ENCODE results near the gene GLRA3. TPM values are rescaled to one million over a fixed set of nuclear protein-coding genes. Genes with fewer than 3 reads are reported as not detected.

The GLRA3 gene
- total and polyA plus RNA-seq, 2 of the 8 experiments (the other 6 are each of a cell fraction or from before 2014, with no cell fraction given): 0.02 TPM; not detected in 1

GRCh38 chr4:174864031-174864430 is 35.0 kb upstream of the GLRA3 start:
- no peaks in the 10 kb centered on the region for H3K36me3 ChIP-seq (ENCODE audit: control insufficient read depth in 2 of 4, insufficient read depth in 4 of 4, low read length in 3 of 4)
- H3K18ac ChIP-seq (ENCODE audit: extremely low read depth, low read length): no peak overlapping the region
- no peak overlapping the region for H3K4me2 ChIP-seq (ENCODE audit: insufficient read depth in 1 of 2, low read depth in 2 of 2, low read length in 2 of 2)
- no peak overlapping the region for H2BK5ac ChIP-seq (ENCODE audit: low read depth, low read length)
- no peak overlapping the region for H3K27ac ChIP-seq (ENCODE audit: low read depth, low read length)
- WGBS, 2 experiments (ENCODE audit: extremely low coverage in 1 of 2, insufficient coverage in 1 of 2, insufficient read length in 1 of 2, insufficient replicate concordance in 2 of 2, low coverage in 1 of 2, low lambda C conversion rate in 2 of 2, missing lambda C conversion rate in 1 of 2): 90% methylated on average over 2 of the region's 2 CpGs; no CpG with 5 or more reads in 1 of the 2 experiments
- H3K23me2 ChIP-seq (ENCODE audit: low read depth, low read length): no peaks in the 10 kb centered on the region; the same call in 1 of the 2 replicates
- H4K8ac ChIP-seq (ENCODE audit: extremely low read depth, insufficient read depth, low read length): no peak overlapping the region
- no peak overlapping the region for H2AFZ ChIP-seq (ENCODE audit: low read length)
- H3K56ac ChIP-seq (replicated peaks; ENCODE audit: insufficient read length, low read depth, low read length): no peak overlapping the region
- ChIA-PET CTCF (ENCODE audit: partially characterized antibody) (no interaction called here), POLR2A (ENCODE audit: partially characterized antibody) (no interaction called here)
- H2AK5ac ChIP-seq (ENCODE audit: low read depth, low read length): no peak overlapping the region
- no peak overlapping the region for H3K23ac ChIP-seq (ENCODE audit: insufficient read length)
- no peaks in the 10 kb centered on the region for H3K79me2 ChIP-seq (ENCODE audit: control insufficient read depth in 1 of 2, insufficient read depth in 2 of 2, low read length in 2 of 2)
- H3K9me3 ChIP-seq (ENCODE audit: insufficient read depth in 2 of 2, low read depth in 1 of 2, low read length in 1 of 2): peaks cover 0 to 4% of the 10 kb centered on the region in 2 experiments; a peak in 1 of 4 replicates
- H3K4ac ChIP-seq (replicated peaks; ENCODE audit: insufficient read length, low read depth, low read length): no peak overlapping the region
- H4K91ac ChIP-seq (replicated peaks; ENCODE audit: insufficient read length, low read length): no peak overlapping the region
- H2BK20ac ChIP-seq (ENCODE audit: low read length): no peak overlapping the region
- no peak for FAIRE-seq
- H3K9ac ChIP-seq (replicated peaks in 1 of 4; ENCODE audit: extremely low read depth in 1 of 4, low read depth in 3 of 4, low read length in 3 of 4): no peak overlapping the region
- H3K27me3 ChIP-seq (replicated peaks in 1 of 4; ENCODE audit: control insufficient read depth in 3 of 4, extremely low read depth in 1 of 4, insufficient read depth in 3 of 4, low read length in 3 of 4): no peaks in the 10 kb centered on the region
- no peak overlapping the region for H3K14ac ChIP-seq (ENCODE audit: insufficient read length)
- H2BK12ac ChIP-seq (ENCODE audit: low read depth, low read length): no peak overlapping the region
- H3K4me3 ChIP-seq (ENCODE audit: extremely low read depth in 1 of 4, insufficient read depth in 2 of 4, low read depth in 3 of 4, low read length in 4 of 4): no peak overlapping the region
- no peak overlapping the region for H2BK120ac ChIP-seq (replicated peaks; ENCODE audit: low read depth, low read length)
- no peaks in the 10 kb centered on the region for H3K4me1 ChIP-seq (replicated peaks in 1 of 4; ENCODE audit: control insufficient read depth in 3 of 4, insufficient read depth in 4 of 4, low read length in 3 of 4)
- no peaks in the 10 kb centered on the region for H3K79me1 ChIP-seq (ENCODE audit: low read depth, low read length)
- no peak overlapping the region for H2BK15ac ChIP-seq (ENCODE audit: low read length)
- H4K5ac ChIP-seq (ENCODE audit: insufficient read length, low read depth, low read length): no peak overlapping the region
- DNase-seq (ENCODE audit: low read depth in 1 of 2, low spot score in 2 of 2): no peak
- H4K20me1 ChIP-seq (replicated peaks in 1 of 2; ENCODE audit: control insufficient read depth in 1 of 2, insufficient read depth in 2 of 2, low read length in 2 of 2): no peaks in the 10 kb centered on the region
- no peak for TF ChIP-seq SIN3A (conservative IDR thresholded peaks at IDR 0.05 in 1 of 2, IDR thresholded peaks at IDR 0.05 in 1 of 2; ENCODE audit: low read depth in 1 of 2, low read length in 2 of 2)
- TF ChIP-seq RFX5 (IDR thresholded peaks at IDR 0.05; ENCODE audit: borderline replicate concordance, low read depth, low read length): no peak
- no peak for TF ChIP-seq TEAD4 (IDR thresholded peaks at IDR 0.05; ENCODE audit: low read depth, low read length)
- TF ChIP-seq SRF (IDR thresholded peaks at IDR 0.05; ENCODE audit: low read depth, low read length): no peak
- no peak for TF ChIP-seq GABPA (IDR thresholded peaks at IDR 0.05; ENCODE audit: borderline replicate concordance, insufficient read depth, low read length)
- TF ChIP-seq RNF2 (IDR thresholded peaks at IDR 0.05; ENCODE audit: borderline replicate concordance, low read depth, low read length, missing control alignments, poor library complexity, severe bottlenecking): no peak
- no peak for TF ChIP-seq HDAC2 (IDR thresholded peaks at IDR 0.05; ENCODE audit: borderline replicate concordance in 1 of 2, low read depth in 2 of 2, low read length in 2 of 2)
- TF ChIP-seq EGR1 (IDR thresholded peaks at IDR 0.05; ENCODE audit: borderline replicate concordance, low read depth, low read length): no peak
- TF ChIP-seq EZH2 (IDR thresholded peaks at IDR 0.05; ENCODE audit: low read depth, low read length, severe bottlenecking): no peak
- TF ChIP-seq ZNF274 (IDR thresholded peaks at IDR 0.05; ENCODE audit: borderline replicate concordance, extremely low read depth, low read length): no peak
- TF ChIP-seq JUN (IDR thresholded peaks at IDR 0.05; ENCODE audit: low read depth, low read length): no peak
- no peak for TF ChIP-seq SIX5 (IDR thresholded peaks at IDR 0.05; ENCODE audit: low read depth, low read length)
- TF ChIP-seq NANOG (IDR thresholded peaks at IDR 0.05; ENCODE audit: insufficient read depth, low read depth, low read length, poor library complexity, severe bottlenecking): no peak

Data from H1 (cell line).